Transverse colon (tissue), 4 donors: ENCODE measurements around the gene GOLGA6L10.

Experiments
- CTCF ChIP-seq, 5 experiments: fragments of 200-600 bp in 3 of 5; fragments of 450-650 bp in 2 of 5; sonication (generic) in 3 of 5; IDR thresholded peaks; 1 replicate in 2 of 5; 2 replicates in 3 of 5; pipeline ENCODE4 v1.5.1; 2016 to 2017; ENCODE audit warnings: antibody characterized with exemption in 5 of 5, inconsistent platforms in 3 of 5, mild to moderate bottlenecking in 2 of 5, moderate library complexity in 1 of 5
- EP300 ChIP-seq: sonication (generic); formaldehyde crosslinking; IDR thresholded peaks from one replicate; pipeline ENCODE4 v1.6.1; 2017; ENCODE audit warnings: antibody characterized with exemption, low read depth
- POLR2A ChIP-seq: fragments of 450-650 bp; IDR thresholded peaks from one replicate; pipeline ENCODE4 v1.6.1; 2016; ENCODE audit warnings: antibody characterized with exemption, mild to moderate bottlenecking, moderate library complexity
- POLR2AphosphoS5 ChIP-seq, 3 donors: sonication (generic); formaldehyde crosslinking; IDR thresholded peaks; one replicate each; pipeline ENCODE4 v1.6.1; 2016; ENCODE audit warnings: antibody characterized with exemption in 3 of 3

GRCh38 chr15:82317091-82317489, 32.2 kb downstream of the GOLGA6L10 start:
- TF ChIP-seq CTCF (IDR thresholded peaks at IDR 0.05) (no peak), EP300 (no peak), POLR2AphosphoS5 (IDR thresholded peaks at IDR 0.05) (no peak), POLR2A (no peak)
